ENCODE results near the gene ELMO1. TPM values are rescaled to one million over a fixed set of nuclear protein-coding genes. Genes with fewer than 3 reads are reported as not detected.

ELMO1 gene
- total RNA-seq, 4 donors from 2014 or later, result 31.1 to 42.9 (median 38.7) TPM

GRCh38 chr7:37289781-37290180, 158.9 kb downstream of the ELMO1 start:
- H3K27ac ChIP-seq (replicated peaks in 1 of 4), result peak overlapping the region in 1 of 4 donors; percentile 9
- intact Hi-C loops (cut with DNase I), result no loop called here
- 69% methylated on average over 1 of the region's 1 CpG for WGBS

GRCh38 chr7:37289367-37289766, 159.3 kb downstream of the ELMO1 start:
- Histone ChIP-seq H3K4me1 (peaks cover 23 to 38% (median 28%) of the 10 kb centered on the region in 4 donors), H3K27me3 (no peaks in the 10 kb centered on the region), H3K4me3 (no peak overlapping the region), H3K36me3 (no peaks in the 10 kb centered on the region), H3K27ac (replicated peaks in 1 of 4) (peak overlapping the region in 1 of 4 donors; percentile 9), H3K9me3 (no peaks in the 10 kb centered on the region)
- 31% methylated on average over 3 of the region's 3 CpGs for WGBS
- no peak for TF ChIP-seq POLR2A (IDR thresholded peaks at IDR 0.05; ENCODE audit: low read depth)
- no peak for TF ChIP-seq CTCF (IDR thresholded peaks at IDR 0.05)
- no peak for TF ChIP-seq POLR2AphosphoS5 (IDR thresholded peaks at IDR 0.05)
- no peak for TF ChIP-seq EP300 (IDR thresholded peaks at IDR 0.05)
- intact Hi-C loops (cut with DNase I), result no loop called here
- DNase-seq (ENCODE audit: extremely low spot score), result no peak

More at GRCh38 chr7:37289781-37290180, 158.9 kb downstream of the ELMO1 start:
- no peak for DNase-seq (ENCODE audit: extremely low spot score)
- Histone ChIP-seq H3K27me3 (no peaks in the 10 kb centered on the region), H3K4me3 (no peak overlapping the region), H3K9me3 (no peaks in the 10 kb centered on the region), H3K4me1 (peaks cover 20 to 34% (median 26%) of the 10 kb centered on the region in 4 donors), H3K36me3 (no peaks in the 10 kb centered on the region)
- TF ChIP-seq POLR2A (IDR thresholded peaks at IDR 0.05; ENCODE audit: low read depth), result no peak
- no peak for TF ChIP-seq CTCF (IDR thresholded peaks at IDR 0.05)
- TF ChIP-seq POLR2AphosphoS5 (IDR thresholded peaks at IDR 0.05), result no peak
- no peak for TF ChIP-seq EP300 (IDR thresholded peaks at IDR 0.05)

GRCh38 chr7:37287131-37287855, 161.4 kb downstream of the ELMO1 start:
- H3K36me3 ChIP-seq, result no peaks in the 10 kb centered on the region
- no peak for TF ChIP-seq POLR2AphosphoS5 (IDR thresholded peaks at IDR 0.05)
- H3K9me3 ChIP-seq, result no peaks in the 10 kb centered on the region
- no peak overlapping the region for H3K4me3 ChIP-seq
- no peak for DNase-seq (ENCODE audit: extremely low spot score)
- H3K27me3 ChIP-seq, result no peaks in the 10 kb centered on the region
- intact Hi-C loops (cut with DNase I), result no loop called here
- peaks cover 31 to 56% (median 43%) of the 10 kb centered on the region in 4 donors for H3K4me1 ChIP-seq
- 59% methylated on average over 5 of the region's 5 CpGs for WGBS
- H3K27ac ChIP-seq (replicated peaks in 1 of 4), result no peak overlapping the region

GRCh38 chr7:37286454-37286832, 162.2 kb downstream of the ELMO1 start:
- H3K27ac ChIP-seq (replicated peaks in 1 of 4), result peak overlapping the region in 1 of 4 donors; percentile 28
- 60% methylated on average over 2 of the region's 2 CpGs for WGBS

More at GRCh38 chr7:37286454-37286832, 162.2 kb downstream of the ELMO1 start:
- no peaks in the 10 kb centered on the region for H3K9me3 ChIP-seq
- no peak for DNase-seq (ENCODE audit: extremely low spot score)
- peaks cover 31 to 59% (median 45%) of the 10 kb centered on the region in 4 donors for H3K4me1 ChIP-seq
- H3K27me3 ChIP-seq, result no peaks in the 10 kb centered on the region
- no peaks in the 10 kb centered on the region for H3K36me3 ChIP-seq
- no peak overlapping the region for H3K4me3 ChIP-seq
- intact Hi-C loops (cut with DNase I), result no loop called here
- no peak for TF ChIP-seq EP300 (IDR thresholded peaks at IDR 0.05)
- TF ChIP-seq CTCF (IDR thresholded peaks at IDR 0.05), result no peak
- no peak for TF ChIP-seq POLR2AphosphoS5 (IDR thresholded peaks at IDR 0.05)
- no peak for TF ChIP-seq POLR2A (IDR thresholded peaks at IDR 0.05; ENCODE audit: low read depth)
